MM.1S (cell line): ENCODE measurements around the gene G6PC1.

Source experiments
- EZH2 ChIP-seq: fragments of 300-600 bp; sonication (generic); optimal IDR thresholded peaks from 2 replicates; pipeline ENCODE3; 2017; ENCODE audit warnings: low read depth, mild to moderate bottlenecking, antibody characterized with exemption, low read length, mixed read lengths
- EZH2phosphoT487 ChIP-seq: fragments of 300-600 bp; sonication (generic); IDR thresholded peaks from 2 replicates; pipeline ENCODE4 v1.6.1; 2018; ENCODE audit warnings: antibody characterized with exemption, low read length
- TF ChIP-seq, protein P1 (sequence below): fragments of 300-600 bp; sonication (generic); IDR thresholded peaks from 2 replicates; pipeline ENCODE4 v1.5.1; 2016; ENCODE audit warnings: antibody characterized with exemption, low read length, mixed read lengths

DNA sequence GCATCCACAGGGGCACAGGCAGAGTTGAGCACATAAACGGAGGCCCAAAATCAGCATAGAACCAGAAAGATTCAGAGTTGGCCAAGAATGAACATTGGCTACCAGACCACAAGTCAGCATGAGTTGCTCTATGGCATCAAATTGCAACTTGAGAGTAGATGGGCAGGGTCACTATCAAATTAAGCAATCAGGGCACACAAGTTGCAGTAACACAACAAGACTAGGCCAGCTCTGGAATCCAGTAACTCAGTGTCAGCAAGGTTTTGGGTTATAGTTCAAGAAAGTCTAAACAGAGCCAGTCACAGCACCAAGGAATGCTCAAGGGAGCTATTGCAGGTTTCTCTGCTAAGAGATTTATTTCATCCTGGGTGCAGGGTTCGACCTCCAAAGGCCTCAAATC, 12.9 kb downstream of the G6PC1 start:
- TF ChIP-seq, protein P1, sequence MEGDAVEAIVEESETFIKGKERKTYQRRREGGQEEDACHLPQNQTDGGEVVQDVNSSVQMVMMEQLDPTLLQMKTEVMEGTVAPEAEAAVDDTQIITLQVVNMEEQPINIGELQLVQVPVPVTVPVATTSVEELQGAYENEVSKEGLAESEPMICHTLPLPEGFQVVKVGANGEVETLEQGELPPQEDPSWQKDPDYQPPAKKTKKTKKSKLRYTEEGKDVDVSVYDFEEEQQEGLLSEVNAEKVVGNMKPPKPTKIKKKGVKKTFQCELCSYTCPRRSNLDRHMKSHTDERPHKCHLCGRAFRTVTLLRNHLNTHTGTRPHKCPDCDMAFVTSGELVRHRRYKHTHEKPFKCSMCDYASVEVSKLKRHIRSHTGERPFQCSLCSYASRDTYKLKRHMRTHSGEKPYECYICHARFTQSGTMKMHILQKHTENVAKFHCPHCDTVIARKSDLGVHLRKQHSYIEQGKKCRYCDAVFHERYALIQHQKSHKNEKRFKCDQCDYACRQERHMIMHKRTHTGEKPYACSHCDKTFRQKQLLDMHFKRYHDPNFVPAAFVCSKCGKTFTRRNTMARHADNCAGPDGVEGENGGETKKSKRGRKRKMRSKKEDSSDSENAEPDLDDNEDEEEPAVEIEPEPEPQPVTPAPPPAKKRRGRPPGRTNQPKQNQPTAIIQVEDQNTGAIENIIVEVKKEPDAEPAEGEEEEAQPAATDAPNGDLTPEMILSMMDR = no peak
- TF ChIP-seq EZH2phosphoT487 (no peak), EZH2 (no peak)
